ENCODE measurements around the gene MAP1B.
"Not testable (repeated sequence)": the region's sequence is repeated elsewhere in the genome, so short reads cannot be mapped to it uniquely, and the experiment has no call there.

MAP1B gene

DNA sequence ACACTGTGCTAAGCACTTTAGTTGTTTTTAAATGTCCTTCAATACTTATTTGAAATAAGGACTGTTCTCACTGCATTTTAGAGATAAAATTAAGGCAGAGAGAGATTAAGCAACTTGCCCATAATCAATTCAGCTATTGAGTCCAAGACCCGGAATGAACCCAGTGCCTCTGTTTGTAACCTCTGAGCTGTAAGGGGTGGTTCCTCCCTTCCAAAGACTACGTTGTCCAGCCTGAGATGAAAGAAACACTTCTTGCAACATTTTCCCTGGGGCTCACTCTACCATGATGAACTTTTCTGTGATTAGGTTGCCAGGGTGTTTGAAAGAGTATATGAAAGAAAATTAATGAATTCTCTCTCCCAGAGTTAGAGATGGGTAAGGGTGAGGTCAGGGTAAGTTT lies 22.0 kb upstream of the MAP1B start:
- CTCF ChIA-PET: no interaction called here
- no peak for TF ChIP-seq LEF1 (IDR thresholded peaks at IDR 0.05; ENCODE audit: borderline replicate concordance)
- no peak for TF ChIP-seq SUZ12 (IDR thresholded peaks at IDR 0.05)
- no peak for TF ChIP-seq FOXK2 (IDR thresholded peaks at IDR 0.05)
- TF ChIP-seq ARNT (IDR thresholded peaks at IDR 0.05): no peak
- no peak for TF ChIP-seq L3MBTL2 (conservative IDR thresholded peaks at IDR 0.05)
- TF ChIP-seq CTBP1 (IDR thresholded peaks at IDR 0.05; ENCODE audit: borderline replicate concordance): no peak
- TF ChIP-seq, protein P1, sequence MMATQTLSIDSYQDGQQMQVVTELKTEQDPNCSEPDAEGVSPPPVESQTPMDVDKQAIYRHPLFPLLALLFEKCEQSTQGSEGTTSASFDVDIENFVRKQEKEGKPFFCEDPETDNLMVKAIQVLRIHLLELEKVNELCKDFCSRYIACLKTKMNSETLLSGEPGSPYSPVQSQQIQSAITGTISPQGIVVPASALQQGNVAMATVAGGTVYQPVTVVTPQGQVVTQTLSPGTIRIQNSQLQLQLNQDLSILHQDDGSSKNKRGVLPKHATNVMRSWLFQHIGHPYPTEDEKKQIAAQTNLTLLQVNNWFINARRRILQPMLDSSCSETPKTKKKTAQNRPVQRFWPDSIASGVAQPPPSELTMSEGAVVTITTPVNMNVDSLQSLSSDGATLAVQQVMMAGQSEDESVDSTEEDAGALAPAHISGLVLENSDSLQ (IDR thresholded peaks at IDR 0.05): no peak
- no peak for TF ChIP-seq ELF4 (IDR thresholded peaks at IDR 0.05)
- TF ChIP-seq FOXM1 (IDR thresholded peaks at IDR 0.05; ENCODE audit: borderline replicate concordance): no peak
- TF ChIP-seq FOXA1 (IDR thresholded peaks at IDR 0.05): no peak
- TF ChIP-seq NFRKB (IDR thresholded peaks at IDR 0.05): no peak
- no peak for TF ChIP-seq HDGF (IDR thresholded peaks at IDR 0.05; ENCODE audit: borderline replicate concordance)
- no peak for TF ChIP-seq BHLHE40 (IDR thresholded peaks at IDR 0.05; ENCODE audit: borderline replicate concordance)
- DNase-seq (ENCODE audit: extremely low spot score): no peak
- POLR2A ChIA-PET: interaction anchor here (0.9 kb wide), 1 partner anchor 22 kb away, joined by 3 read pairs; the partner anchor contains the start of gene MAP1B

DNA sequence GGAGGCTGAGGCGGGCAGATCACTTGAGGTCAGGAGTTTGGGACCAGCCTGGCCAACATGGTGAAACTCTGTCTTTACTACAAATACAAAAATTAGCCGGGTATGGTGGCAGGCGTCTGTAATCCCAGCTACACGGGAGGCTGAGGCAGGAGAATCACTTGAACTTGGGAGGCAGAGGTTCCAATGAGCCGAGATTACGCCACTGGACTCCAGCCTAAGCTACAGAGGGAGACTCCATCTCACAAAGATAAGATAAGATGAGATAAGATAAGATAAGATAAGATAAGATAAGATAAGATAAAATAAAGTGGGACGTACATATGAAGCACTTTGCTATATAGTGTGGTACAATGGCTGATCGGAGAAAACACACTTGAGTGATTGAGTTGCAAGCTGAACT lies 17.6 kb upstream of the MAP1B start:
- CTCF ChIA-PET: interaction anchor here (0.6 kb wide), 1 partner anchor 1112 kb away, joined by 3 read pairs; no protein-coding TSS in a partner anchor
- POLR2A ChIA-PET; DNase-seq (ENCODE audit: extremely low spot score): not testable (repeated sequence)

DNA sequence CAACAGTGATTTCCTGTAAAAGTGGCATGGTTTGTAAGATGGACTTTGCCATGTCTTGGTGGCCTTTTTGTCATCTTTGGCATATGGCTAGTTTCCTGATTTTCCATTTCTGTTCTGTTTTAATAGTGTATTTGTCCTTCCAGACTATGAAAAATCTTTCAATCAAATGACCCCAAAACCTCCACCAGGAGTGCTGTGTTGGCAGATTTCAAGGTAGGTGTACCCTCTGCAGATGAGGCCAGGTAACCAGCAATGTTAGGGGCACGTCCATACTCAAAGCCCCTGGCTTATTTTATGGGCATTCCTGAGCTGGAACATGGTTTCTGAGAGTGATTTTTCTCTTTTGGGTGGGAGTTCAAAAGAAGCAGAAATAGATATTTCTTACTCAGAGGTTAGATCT lies 15.2 kb upstream of the MAP1B start:
- no peak for DNase-seq (ENCODE audit: extremely low spot score)
- ChIA-PET CTCF (no interaction called here), POLR2A (no interaction called here)
- TF ChIP-seq ELF4 (IDR thresholded peaks at IDR 0.05) (no peak), SUZ12 (IDR thresholded peaks at IDR 0.05) (no peak), CTBP1 (IDR thresholded peaks at IDR 0.05; ENCODE audit: borderline replicate concordance) (no peak), FOXK2 (IDR thresholded peaks at IDR 0.05) (no peak), ARNT (IDR thresholded peaks at IDR 0.05) (no peak), L3MBTL2 (conservative IDR thresholded peaks at IDR 0.05) (no peak), ZNF384 (IDR thresholded peaks at IDR 0.05) (no peak), FOXM1 (IDR thresholded peaks at IDR 0.05; ENCODE audit: borderline replicate concordance) (no peak), NFRKB (IDR thresholded peaks at IDR 0.05) (no peak), TARDBP (IDR thresholded peaks at IDR 0.05) (no peak), LEF1 (IDR thresholded peaks at IDR 0.05; ENCODE audit: borderline replicate concordance) (no peak)
- TF ChIP-seq, protein P1 (IDR thresholded peaks at IDR 0.05): no peak

DNA sequence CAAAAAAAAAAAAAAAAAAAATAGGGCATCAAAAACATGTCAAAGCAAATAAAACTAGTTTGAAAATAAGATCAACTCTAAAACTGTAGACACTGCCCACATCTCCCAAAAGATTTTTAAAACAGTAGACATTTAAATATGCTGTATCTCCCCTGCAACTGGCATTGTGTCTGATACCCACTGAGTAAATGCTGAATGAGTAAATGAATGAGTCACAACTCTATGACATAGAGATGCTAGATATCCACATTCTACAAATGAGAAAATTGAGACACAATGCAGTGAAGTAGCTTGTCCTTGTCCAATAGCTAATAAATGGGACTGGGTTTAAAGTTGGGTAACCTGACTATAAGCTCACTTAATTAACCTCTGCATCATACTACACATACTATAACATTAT lies 14.1 kb upstream of the MAP1B start:
- TF ChIP-seq BHLHE40 (IDR thresholded peaks at IDR 0.05; ENCODE audit: borderline replicate concordance) (no peak), ARNT (IDR thresholded peaks at IDR 0.05) (no peak), HDGF (IDR thresholded peaks at IDR 0.05; ENCODE audit: borderline replicate concordance) (no peak), ZNF384 (IDR thresholded peaks at IDR 0.05) (no peak), FOXK2 (IDR thresholded peaks at IDR 0.05) (no peak), CTBP1 (IDR thresholded peaks at IDR 0.05; ENCODE audit: borderline replicate concordance) (no peak), FOXA1 (IDR thresholded peaks at IDR 0.05) (no peak), SUZ12 (IDR thresholded peaks at IDR 0.05) (no peak), LEF1 (IDR thresholded peaks at IDR 0.05; ENCODE audit: borderline replicate concordance) (no peak), FOXM1 (IDR thresholded peaks at IDR 0.05; ENCODE audit: borderline replicate concordance) (no peak), TARDBP (IDR thresholded peaks at IDR 0.05) (no peak), L3MBTL2 (conservative IDR thresholded peaks at IDR 0.05) (no peak), ELF4 (IDR thresholded peaks at IDR 0.05) (no peak), NFRKB (IDR thresholded peaks at IDR 0.05) (no peak)
- TF ChIP-seq, protein P1 (IDR thresholded peaks at IDR 0.05): no peak
- CTCF ChIA-PET: no interaction called here
- POLR2A ChIA-PET: no interaction called here
- DNase-seq (ENCODE audit: extremely low spot score): no peak

DNA sequence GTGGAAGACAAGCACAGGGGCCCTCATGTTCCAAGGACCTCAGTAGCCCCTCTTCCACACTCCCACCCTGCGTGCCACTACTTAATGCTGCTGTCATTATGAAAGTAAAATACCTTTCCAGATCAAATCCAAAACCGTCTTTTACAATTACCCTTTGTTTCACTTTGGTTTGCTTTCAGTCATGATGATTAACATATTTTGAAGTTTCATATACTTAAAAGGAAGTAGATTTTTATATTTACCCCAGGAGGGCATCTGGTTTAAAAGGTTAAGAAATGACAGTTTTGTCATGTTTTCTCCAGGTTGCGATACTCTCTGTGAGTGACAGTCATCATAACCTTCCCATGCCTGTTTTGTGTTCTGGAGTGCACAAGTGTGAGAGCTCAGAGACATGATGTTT lies 13.5 kb upstream of the MAP1B start:
- TF ChIP-seq FOXK2 (IDR thresholded peaks at IDR 0.05) (no peak), L3MBTL2 (conservative IDR thresholded peaks at IDR 0.05) (no peak), SP1 (IDR thresholded peaks at IDR 0.05) (no peak), NFRKB (IDR thresholded peaks at IDR 0.05) (no peak), FOXA1 (IDR thresholded peaks at IDR 0.05) (no peak), LEF1 (IDR thresholded peaks at IDR 0.05; ENCODE audit: borderline replicate concordance) (no peak), ZNF384 (IDR thresholded peaks at IDR 0.05) (no peak), SUZ12 (IDR thresholded peaks at IDR 0.05) (no peak), ELF4 (IDR thresholded peaks at IDR 0.05) (no peak), FOXM1 (IDR thresholded peaks at IDR 0.05; ENCODE audit: borderline replicate concordance) (no peak), CTBP1 (IDR thresholded peaks at IDR 0.05; ENCODE audit: borderline replicate concordance) (no peak), ARNT (IDR thresholded peaks at IDR 0.05) (no peak), HDGF (IDR thresholded peaks at IDR 0.05; ENCODE audit: borderline replicate concordance) (no peak)
- TF ChIP-seq, protein P1 (IDR thresholded peaks at IDR 0.05): no peak
- DNase-seq (ENCODE audit: extremely low spot score): no peak
- ChIA-PET CTCF (no interaction called here), POLR2A (no interaction called here)

DNA sequence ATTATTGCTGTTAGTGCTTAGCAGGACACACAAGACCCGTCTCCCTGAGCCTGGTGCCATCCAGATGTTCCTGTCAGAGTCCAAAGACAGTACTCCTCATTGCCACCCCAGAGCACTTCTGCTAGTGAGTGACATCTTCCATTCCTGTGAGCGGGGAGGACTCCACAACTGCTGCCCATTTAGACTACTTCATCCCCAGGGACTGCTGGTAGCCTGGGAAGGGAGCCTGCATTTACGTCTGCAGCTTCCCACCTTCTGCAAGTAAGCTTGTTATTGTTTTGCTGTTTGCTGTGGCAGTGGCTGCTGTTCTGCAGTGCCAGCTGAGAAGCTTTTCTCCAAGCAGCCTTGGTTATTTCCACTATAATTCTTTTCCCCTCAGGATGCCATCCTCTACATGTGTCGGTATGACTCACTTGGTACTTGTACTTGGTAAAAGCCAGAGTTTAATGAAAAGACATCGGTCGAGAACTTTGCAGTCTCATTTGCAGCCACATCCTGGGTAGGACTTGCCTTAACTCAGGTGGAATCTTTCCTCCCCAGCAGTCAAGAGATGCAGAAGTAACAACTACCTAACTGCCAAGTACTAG lies 10.6 kb upstream of the MAP1B start:
- ChIA-PET POLR2A (no interaction called here), CTCF (no interaction called here)
- no peak for DNase-seq (ENCODE audit: extremely low spot score)
- TF ChIP-seq ELF4 (IDR thresholded peaks at IDR 0.05): no peak
- no peak for TF ChIP-seq CTBP1 (IDR thresholded peaks at IDR 0.05; ENCODE audit: borderline replicate concordance)
- no peak for TF ChIP-seq ARNT (IDR thresholded peaks at IDR 0.05)
- no peak for TF ChIP-seq L3MBTL2 (conservative IDR thresholded peaks at IDR 0.05)
- no peak for TF ChIP-seq BHLHE40 (IDR thresholded peaks at IDR 0.05; ENCODE audit: borderline replicate concordance)
- TF ChIP-seq HDGF (IDR thresholded peaks at IDR 0.05; ENCODE audit: borderline replicate concordance): no peak
- TF ChIP-seq SP1 (IDR thresholded peaks at IDR 0.05): no peak
- TF ChIP-seq FOXK2 (IDR thresholded peaks at IDR 0.05): no peak
- no peak for TF ChIP-seq FOXA1 (IDR thresholded peaks at IDR 0.05)
- no peak for TF ChIP-seq ZNF384 (IDR thresholded peaks at IDR 0.05)
- no peak for TF ChIP-seq TARDBP (IDR thresholded peaks at IDR 0.05)
- no peak for TF ChIP-seq NFRKB (IDR thresholded peaks at IDR 0.05)
- TF ChIP-seq SUZ12 (IDR thresholded peaks at IDR 0.05): no peak
- TF ChIP-seq LEF1 (IDR thresholded peaks at IDR 0.05; ENCODE audit: borderline replicate concordance): no peak
- TF ChIP-seq FOXM1 (IDR thresholded peaks at IDR 0.05; ENCODE audit: borderline replicate concordance): no peak
- TF ChIP-seq, protein P1 (IDR thresholded peaks at IDR 0.05): no peak
